Tibial artery (tissue), 4 donors: Measurements from ENCODE around the gene IGSF3.

Experiments
- DNase-seq, 2 donors: peaks; one replicate each; pipeline ENCODE4 v3.0.0-alpha.2; 2019
- H3K27ac ChIP-seq, 2 donors: fragments of 200-600 bp; sonication (generic) in 1 of 2; 1 replicate in 1 of 2; 2 replicates in 1 of 2; pipeline ENCODE4 v1.5.1; 2018 to 2019; ENCODE audit warnings: mild to moderate bottlenecking in 1 of 2
- H3K27me3 ChIP-seq, 2 donors: fragments of 200-600 bp; sonication (generic) in 1 of 2; one replicate each; pipeline versions ENCODE4 v1.5.1 to v1.6.0; 2016 to 2019
- H3K36me3 ChIP-seq, 3 donors: fragments of 200-600 bp; sonication (generic) in 2 of 3; one replicate each; pipeline ENCODE4 v1.5.1; 2016 to 2019; ENCODE audit warnings: mild to moderate bottlenecking in 2 of 3
- H3K4me1 ChIP-seq, 4 donors: fragments of 200-600 bp; sonication (generic) in 2 of 4; 1 replicate in 3 of 4; 2 replicates in 1 of 4; pipeline ENCODE4 v1.5.1; 2016 to 2019
- H3K4me3 ChIP-seq, 2 donors: fragments of 200-600 bp; sonication (generic) in 1 of 2; 1 replicate in 1 of 2; 2 replicates in 1 of 2; pipeline ENCODE4 v1.5.1; 2018 to 2019; ENCODE audit warnings: mild to moderate bottlenecking in 2 of 2
- H3K9me3 ChIP-seq, 3 donors: fragments of 200-600 bp; sonication (generic) in 1 of 3; one replicate each; pipeline ENCODE4 v1.5.1; 2016 to 2019
- CTCF ChIP-seq, 2 experiments: fragments of 200-600 bp in 1 of 2; fragments of 450-650 bp in 1 of 2; IDR thresholded peaks; one replicate each; pipeline ENCODE4 v1.5.1; 2017 to 2019; ENCODE audit warnings: antibody characterized with exemption in 2 of 2, mild to moderate bottlenecking in 1 of 2, moderate library complexity in 1 of 2
- intact Hi-C: fragments of 100-400 bp; cut with DNase I; formaldehyde crosslinking; loops from one replicate; pipeline ENCODE4 v1.15.0; 2023; ENCODE audit warnings: low total_unique reads

IGSF3 gene

GRCh38 chr1:116679828-116680628 lies 12.5 kb upstream of the IGSF3 start:
- Histone ChIP-seq H3K27me3 (no peaks in the 10 kb centered on the region), H3K9me3 (no peaks in the 10 kb centered on the region), H3K36me3 (no peaks in the 10 kb centered on the region), H3K27ac (no peak overlapping the region), H3K4me3 (no peak overlapping the region), H3K4me1 (no peaks in the 10 kb centered on the region)
- DNase-seq: no peak
- no peak for TF ChIP-seq CTCF (IDR thresholded peaks at IDR 0.05)
- intact Hi-C loops: no loop called here

DNA sequence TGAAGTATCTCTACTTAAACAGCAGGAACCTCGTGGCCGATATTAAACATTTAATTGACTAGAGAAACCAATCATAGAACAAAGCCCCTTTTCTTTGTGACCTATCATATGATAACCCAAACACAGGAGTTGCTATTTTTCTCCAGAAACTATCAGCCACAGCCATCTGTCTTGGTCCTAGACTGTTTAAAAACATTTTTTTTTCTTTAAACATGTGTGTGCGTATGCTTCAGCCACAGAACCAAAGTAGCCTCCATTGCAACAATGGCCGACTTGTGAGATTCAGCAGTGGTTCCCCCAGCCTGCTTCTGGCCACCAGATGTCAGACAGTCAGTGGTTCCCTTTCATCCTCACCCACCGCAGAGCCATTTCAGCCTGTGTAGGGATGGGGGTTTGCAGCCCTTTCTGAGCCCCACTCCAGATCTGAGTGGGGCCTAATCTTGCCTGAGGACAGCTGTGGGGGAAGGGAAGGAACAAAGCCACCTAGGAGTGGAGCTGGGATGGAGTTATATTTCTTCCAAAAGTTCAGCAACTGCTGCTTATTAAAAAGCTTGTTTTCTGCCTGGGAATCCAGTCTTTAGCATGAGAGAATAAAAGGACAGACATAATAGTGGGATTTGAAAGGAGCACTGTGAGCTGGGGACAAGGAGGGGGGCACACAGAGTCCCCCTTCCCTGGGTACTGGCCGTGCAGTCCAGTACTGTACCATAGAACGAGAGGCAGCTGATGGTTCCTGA lies 11.7 kb upstream of the IGSF3 start:
- no peak for DNase-seq
- no peaks in the 10 kb centered on the region for H3K4me1 ChIP-seq
- no peak overlapping the region for H3K4me3 ChIP-seq
- no peak for TF ChIP-seq CTCF (IDR thresholded peaks at IDR 0.05)
- intact Hi-C loops: no loop called here
- no peaks in the 10 kb centered on the region for H3K9me3 ChIP-seq
- no peaks in the 10 kb centered on the region for H3K36me3 ChIP-seq
- no peaks in the 10 kb centered on the region for H3K27me3 ChIP-seq
- H3K27ac ChIP-seq: no peak overlapping the region

DNA sequence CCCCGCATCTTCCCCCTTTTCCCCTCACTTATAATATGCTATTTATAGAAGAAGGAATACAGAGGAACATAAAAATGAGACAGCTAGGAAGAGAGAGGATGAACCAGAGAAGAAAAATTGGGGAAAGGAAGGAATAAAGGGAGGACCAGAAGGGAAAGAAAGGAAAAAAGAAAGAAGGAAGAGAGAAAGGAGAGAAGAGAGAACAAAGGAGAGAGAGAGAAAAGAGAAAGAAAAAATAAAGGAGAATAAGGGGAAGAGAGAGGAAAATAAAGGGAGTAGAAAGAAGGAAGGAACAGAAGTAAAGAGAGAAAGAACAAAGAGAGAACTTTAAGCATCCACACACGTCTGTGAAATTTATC lies 11.2 kb upstream of the IGSF3 start:
- DNase-seq: no peak
- Histone ChIP-seq H3K27ac (no peak overlapping the region), H3K27me3 (no peaks in the 10 kb centered on the region), H3K9me3 (no peaks in the 10 kb centered on the region), H3K36me3 (no peaks in the 10 kb centered on the region), H3K4me1 (no peaks in the 10 kb centered on the region), H3K4me3 (no peak overlapping the region)
- no peak for TF ChIP-seq CTCF (IDR thresholded peaks at IDR 0.05)
- intact Hi-C loops: no loop called here

DNA sequence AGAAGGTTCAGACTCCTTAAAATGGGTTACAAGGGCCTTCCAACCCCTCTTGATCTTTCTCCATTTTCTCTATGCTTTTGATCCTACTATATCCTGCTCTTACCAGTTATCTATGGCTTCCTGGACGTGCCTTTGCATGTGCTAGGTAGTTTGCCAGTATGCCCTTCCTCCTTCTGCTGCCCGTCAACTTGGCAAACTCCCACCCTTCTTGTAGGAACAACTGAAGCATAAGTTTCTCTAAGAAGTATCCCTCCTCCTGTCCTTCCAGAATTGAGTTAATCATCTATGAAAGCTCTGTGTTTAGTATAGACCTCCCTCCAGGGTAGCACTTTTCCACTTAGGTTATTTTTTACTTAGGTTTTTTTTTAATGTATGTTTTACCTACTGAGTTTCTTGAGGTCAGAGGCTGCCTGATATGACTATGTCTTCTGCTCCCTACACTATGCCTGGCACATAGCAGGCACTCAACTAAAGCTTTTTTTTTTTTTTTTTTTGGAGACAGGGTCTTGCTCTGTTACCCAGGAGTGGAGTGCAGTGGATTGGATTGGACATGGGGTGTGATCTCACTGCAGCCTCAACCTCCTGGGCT lies 10.0 kb upstream of the IGSF3 start:
- no peak overlapping the region for H3K27ac ChIP-seq
- H3K4me3 ChIP-seq: no peak overlapping the region
- DNase-seq: no peak
- H3K9me3 ChIP-seq: no peaks in the 10 kb centered on the region
- no peaks in the 10 kb centered on the region for H3K36me3 ChIP-seq
- no peaks in the 10 kb centered on the region for H3K27me3 ChIP-seq
- TF ChIP-seq CTCF (IDR thresholded peaks at IDR 0.05): no peak
- no peaks in the 10 kb centered on the region for H3K4me1 ChIP-seq
- intact Hi-C loops: no loop called here

DNA sequence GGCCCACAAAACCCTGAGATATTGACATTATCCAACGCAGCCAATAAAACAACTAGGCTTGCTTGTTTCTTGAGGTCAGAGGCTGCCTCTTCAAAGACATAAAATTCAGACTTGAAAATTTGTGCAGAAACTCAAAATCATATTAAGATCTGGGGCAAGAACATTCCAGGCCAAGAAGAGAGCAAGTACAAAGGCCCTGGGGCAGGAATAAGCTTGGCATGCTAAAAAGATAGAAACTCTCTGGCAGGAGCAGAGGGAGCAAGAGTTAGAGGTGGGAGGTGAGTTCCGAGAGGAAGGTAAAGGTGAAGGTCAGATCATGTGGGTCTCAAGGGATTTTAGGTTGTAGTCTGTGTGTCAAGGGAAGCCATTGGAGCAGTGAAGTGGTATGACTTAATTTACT lies 8.8 kb upstream of the IGSF3 start:
- no peak overlapping the region for H3K27ac ChIP-seq
- no peak overlapping the region for H3K4me3 ChIP-seq
- intact Hi-C loops: no loop called here
- no peaks in the 10 kb centered on the region for H3K36me3 ChIP-seq
- TF ChIP-seq CTCF (IDR thresholded peaks at IDR 0.05): no peak
- no peaks in the 10 kb centered on the region for H3K27me3 ChIP-seq
- no peak for DNase-seq
- H3K4me1 ChIP-seq: no peaks in the 10 kb centered on the region
- H3K9me3 ChIP-seq: no peaks in the 10 kb centered on the region
